Adrenal gland (tissue), 12 donors: ENCODE data around the gene DLGAP1. TPM values are rescaled to one million over a fixed set of nuclear protein-coding genes. Genes with fewer than 3 reads are reported as not detected.

Experiments
- DNase-seq, 7 donors: peaks; one replicate each; pipeline ENCODE4 v3.0.0-alpha.2; 2019 to 2020
- H3K27ac ChIP-seq, 5 donors: fragments of 200-600 bp; sonication (generic) in 4 of 5; 1 replicate in 3 of 5; 2 replicates in 2 of 5; pipeline versions ENCODE4 v1.5.1 to v1.8.0; 2016 to 2020; ENCODE audit warnings: mild to moderate bottlenecking in 1 of 5
- H3K27me3 ChIP-seq: fragments of 200-600 bp; 2 replicates; pipeline ENCODE4 v1.8.0; 2021
- H3K36me3 ChIP-seq, 2 donors: fragments of 200-600 bp; replicated peaks in 1 of 2; 1 replicate in 1 of 2; 2 replicates in 1 of 2; pipeline versions ENCODE4 v1.5.1 to v1.8.0; 2018 to 2022
- H3K4me1 ChIP-seq, 2 donors: fragments of 200-600 bp; replicated peaks in 1 of 2; 1 replicate in 1 of 2; 2 replicates in 1 of 2; pipeline versions ENCODE4 v1.5.1 to v1.8.0; 2018 to 2021
- H3K4me3 ChIP-seq, 4 donors: fragments of 200-600 bp; sonication (generic) in 3 of 4; one replicate each; pipeline ENCODE4 v1.5.1; 2016 to 2018
- H3K9me3 ChIP-seq, 3 donors: fragments of 200-600 bp; sonication (generic) in 1 of 3; replicated peaks in 1 of 3; 1 replicate in 2 of 3; 2 replicates in 1 of 3; pipeline versions ENCODE4 v1.5.1 to v1.8.0; 2016 to 2021
- CTCF ChIP-seq, 6 experiments: fragments of 450-650 bp in 4 of 6; fragments of 200-600 bp in 2 of 6; sonication (generic) in 1 of 6; IDR thresholded peaks; 1 replicate in 5 of 6; 2 replicates in 1 of 6; pipeline versions ENCODE4 v1.5.1 to v1.8.0; 2016 to 2021; ENCODE audit warnings: antibody characterized with exemption in 6 of 6, mild to moderate bottlenecking in 2 of 6, moderate library complexity in 1 of 6
- POLR2A ChIP-seq, 2 donors: fragments of 450-650 bp; IDR thresholded peaks; one replicate each; pipeline ENCODE4 v1.6.1; 2017; ENCODE audit warnings: antibody characterized with exemption in 2 of 2, mild to moderate bottlenecking in 2 of 2, moderate library complexity in 1 of 2
- WGBS, 4 donors: extraction: QIAGEN DNeasy Blood & Tissue Kit in 2 of 4; methylation state at CpG; one replicate each; pipeline versions ENCODE4 v1.1.5 to v1.1.7; 2013 to 2017; 5-methylcytosine and 5-hydroxymethylcytosine counted together
- intact Hi-C, 2 donors: fragments of 100-400 bp; cut with DNase I; formaldehyde crosslinking; loops; one replicate each; pipeline versions ENCODE4 v1.14.1 to v1.15.0; 2022 to 2023
- polyA plus RNA-seq, 3 donors: library from polyadenylated mRNA; stranded (reverse); fragments of 200-250 nt in 2 of 3; fragments of 350-450 nt in 1 of 3; fragmentation: Illumina TruSeq in 1 of 3; extraction: RNeasy Lipid Tissue Mini Kit (QIAGEN cat#74804) in 1 of 3; gene quantifications; one replicate each; pipeline ENCODE4 v1.2.3, GENCODE V29; 2013 to 2014
- total RNA-seq, 9 donors: library from RNA; depleted of rRNA in 4 of 9; stranded (reverse); fragments of >200 nt in 4 of 9; fragments of 120-200 nt in 1 of 9; fragmentation: NEBNext Ultra II Directional in 1 of 9; extraction: Animal tissue kit (Norgen Biotek cat#: 25700) in 1 of 9; gene quantifications; one replicate each; pipeline versions ENCODE4 v1.1.0 to v1.2.4, GENCODE V29; 2013 to 2023
- donor health status: healthy with polysubstance abuse.
- donor health status: Bipolar disorder and iron deficiency.
- donor health status: DM: yes; HTN: yes; CAD: no.
- donor health status: DM: no; HTN: no; CAD: no.
- donor health status: DM: no; HTN: no; CAD: no.
- donor health status: DM: yes; HTN: yes; CAD: no.

Gene DLGAP1
- total and polyA plus RNA-seq, 12 donors: 1.7 to 30.9 (median 12.9) TPM

GRCh38 chr18:3590096-3590630 lies 864.9 kb downstream of the DLGAP1 start:
- intact Hi-C loops: loop anchor here in 1 of 2 donors (5.0 to 10.0 kb wide), 2 partner anchors 75 to 138 kb away; partner anchors contain the start of gene TGIF1
- WGBS, 4 donors: 81 to 89% (median 85%) methylated on average over 8 of the region's 8 CpGs
- TF ChIP-seq POLR2A (IDR thresholded peaks at IDR 0.05): no peak
- TF ChIP-seq CTCF (IDR thresholded peaks at IDR 0.05): no peak
- Histone ChIP-seq H3K4me1 (peaks cover 16 to 30% of the 10 kb centered on the region in 2 donors), H3K27me3 (no peaks in the 10 kb centered on the region), H3K9me3 (no peaks in the 10 kb centered on the region), H3K27ac (no peak overlapping the region), H3K36me3 (no peaks in the 10 kb centered on the region), H3K4me3 (no peak overlapping the region)
- no peak for DNase-seq

GRCh38 chr18:3585656-3586509 lies 869.2 kb downstream of the DLGAP1 start:
- no peak overlapping the region for H3K27ac ChIP-seq
- H3K4me1 ChIP-seq: peaks cover 3 to 17% of the 10 kb centered on the region in 2 donors
- H3K4me3 ChIP-seq: peak overlapping the region in 1 of 4 donors; percentile 23
- intact Hi-C loops: loop anchor here in 1 of 2 donors (10.0 kb wide), 1 partner anchor 291 kb away; no protein-coding TSS in a partner anchor
- TF ChIP-seq CTCF (IDR thresholded peaks at IDR 0.05) (peak; percentile 59 to 94 (median 90)), POLR2A (IDR thresholded peaks at IDR 0.05) (no peak)
- H3K9me3 ChIP-seq: no peaks in the 10 kb centered on the region
- 38 to 74% (median 48%) methylated on average over 7 to 12 of the region's 12 CpGs for WGBS, 4 donors
- peak; percentile 85 to 96 (median 94) for DNase-seq
- no peaks in the 10 kb centered on the region for H3K36me3 ChIP-seq
- no peaks in the 10 kb centered on the region for H3K27me3 ChIP-seq

GRCh38 chr18:3584897-3585460 lies 870.1 kb downstream of the DLGAP1 start:
- H3K27me3 ChIP-seq: no peaks in the 10 kb centered on the region
- intact Hi-C loops: loop anchor here (5.0 to 10.0 kb wide), 2 partner anchors 83 to 290 kb away; no protein-coding TSS in a partner anchor
- H3K27ac ChIP-seq: no peak overlapping the region
- H3K36me3 ChIP-seq: no peaks in the 10 kb centered on the region
- H3K4me3 ChIP-seq: no peak overlapping the region
- no peaks in the 10 kb centered on the region for H3K9me3 ChIP-seq
- DNase-seq: no peak
- TF ChIP-seq POLR2A (IDR thresholded peaks at IDR 0.05): no peak
- TF ChIP-seq CTCF (IDR thresholded peaks at IDR 0.05): no peak
- 74 to 95% (median 83%) methylated on average over 6 of the region's 6 CpGs for WGBS, 4 donors
- peaks cover 3 to 17% of the 10 kb centered on the region in 2 donors for H3K4me1 ChIP-seq

- Histone ChIP-seq H3K36me3 (no peaks in the 10 kb centered on the region), H3K4me1 (peaks cover 3 to 17% of the 10 kb centered on the region in 2 donors), H3K4me3 (no peak overlapping the region), H3K27ac (no peak overlapping the region), H3K9me3 (no peaks in the 10 kb centered on the region), H3K27me3 (no peaks in the 10 kb centered on the region)
- WGBS, 4 donors: 96 to 100% (median 100%) methylated on average over 2 of the region's 2 CpGs
- TF ChIP-seq CTCF (IDR thresholded peaks at IDR 0.05): no peak
- no peak for TF ChIP-seq POLR2A (IDR thresholded peaks at IDR 0.05)
- intact Hi-C loops: loop anchor here (5.0 to 10.0 kb wide), 2 partner anchors 82 to 290 kb away; no protein-coding TSS in a partner anchor
- DNase-seq: no peak
These were observed 870.7 kb downstream of the DLGAP1 start for GRCh38 chr18:3584266-3584861.
